ENCODE data around the gene SOX4.

Gene SOX4

GRCh38 chr6:21615504-21615903, 22.0 kb downstream of the SOX4 start:
- DNase-seq = no peak

- no peak for DNase-seq
Observed at GRCh38 chr6:21616005-21616404, 22.5 kb downstream of the SOX4 start.

- no peak for DNase-seq
Observed at GRCh38 chr6:21625642-21626041, 32.1 kb downstream of the SOX4 start.

GRCh38 chr6:21626756-21627155, 33.2 kb downstream of the SOX4 start:
- DNase-seq = no peak

- DNase-seq = no peak
Observed at GRCh38 chr6:21628160-21628559, 34.6 kb downstream of the SOX4 start.

GRCh38 chr6:21633511-21634109, 40.1 kb downstream of the SOX4 start:
- no peak for DNase-seq

GRCh38 chr6:21634582-21634981, 41.0 kb downstream of the SOX4 start:
- no peak for DNase-seq

GRCh38 chr6:21636876-21637275, 43.3 kb downstream of the SOX4 start:
- DNase-seq = no peak

- no peak for DNase-seq
Observed at GRCh38 chr6:21639316-21639715, 45.8 kb downstream of the SOX4 start.

All from NCI-H1092 treated with DMSO at 0.1 percent for 48 hours (cell line).